ENCODE data around the gene HOXC6. TPM values are rescaled to one million over a fixed set of nuclear protein-coding genes. Genes with fewer than 3 reads are reported as not detected.
"Not testable (repeated sequence)": the region's sequence is repeated elsewhere in the genome, so short reads cannot be mapped to it uniquely, and the experiment has no call there.

HOXC6 gene
- total RNA-seq, 4 donors from 2014 or later = 0.48 TPM; not detected in 3

- Histone ChIP-seq H3K27ac (no peak overlapping the region), H3K27me3 (peaks cover 100% of the 10 kb centered on the region), H3K9me3 (no peaks in the 10 kb centered on the region), H3K36me3 (no peaks in the 10 kb centered on the region), H3K4me1 (no peaks in the 10 kb centered on the region), H3K4me3 (no peak overlapping the region)
- intact Hi-C loops (cut with DNase I; ENCODE audit: low total_unique reads) (no loop called here), in situ Hi-C loops (cut with MboI; ENCODE audit: low pct_ligation_motif_present in 1 of 4, low pct_unique_long_range_greater_than_20kb in 1 of 4, low sequenced_read_pairs in 3 of 4) (no loop called here)
- DNase-seq = no peak
- TF ChIP-seq EP300 (IDR thresholded peaks at IDR 0.05; ENCODE audit: low read depth) (no peak), POLR2AphosphoS5 (IDR thresholded peaks at IDR 0.05) (no peak), POLR2A (IDR thresholded peaks at IDR 0.05) (no peak)
- TF ChIP-seq, protein P1, sequence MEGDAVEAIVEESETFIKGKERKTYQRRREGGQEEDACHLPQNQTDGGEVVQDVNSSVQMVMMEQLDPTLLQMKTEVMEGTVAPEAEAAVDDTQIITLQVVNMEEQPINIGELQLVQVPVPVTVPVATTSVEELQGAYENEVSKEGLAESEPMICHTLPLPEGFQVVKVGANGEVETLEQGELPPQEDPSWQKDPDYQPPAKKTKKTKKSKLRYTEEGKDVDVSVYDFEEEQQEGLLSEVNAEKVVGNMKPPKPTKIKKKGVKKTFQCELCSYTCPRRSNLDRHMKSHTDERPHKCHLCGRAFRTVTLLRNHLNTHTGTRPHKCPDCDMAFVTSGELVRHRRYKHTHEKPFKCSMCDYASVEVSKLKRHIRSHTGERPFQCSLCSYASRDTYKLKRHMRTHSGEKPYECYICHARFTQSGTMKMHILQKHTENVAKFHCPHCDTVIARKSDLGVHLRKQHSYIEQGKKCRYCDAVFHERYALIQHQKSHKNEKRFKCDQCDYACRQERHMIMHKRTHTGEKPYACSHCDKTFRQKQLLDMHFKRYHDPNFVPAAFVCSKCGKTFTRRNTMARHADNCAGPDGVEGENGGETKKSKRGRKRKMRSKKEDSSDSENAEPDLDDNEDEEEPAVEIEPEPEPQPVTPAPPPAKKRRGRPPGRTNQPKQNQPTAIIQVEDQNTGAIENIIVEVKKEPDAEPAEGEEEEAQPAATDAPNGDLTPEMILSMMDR (IDR thresholded peaks at IDR 0.05) = no peak
- WGBS, 2 donors (ENCODE audit: low coverage in 1 of 2) = 50 to 69% methylated on average over 1 to 2 of the region's 2 CpGs
Measured at GRCh38 chr12:54041097-54041690, 13.0 kb downstream of the HOXC6 start.

- H3K36me3 ChIP-seq; DNase-seq; intact Hi-C loops (cut with DNase I; ENCODE audit: low total_unique reads); H3K4me3 ChIP-seq; H3K4me1 ChIP-seq; H3K27ac ChIP-seq; H3K9me3 ChIP-seq; in situ Hi-C loops (cut with MboI; ENCODE audit: low pct_ligation_motif_present in 1 of 4, low pct_unique_long_range_greater_than_20kb in 1 of 4, low sequenced_read_pairs in 3 of 4): not testable (repeated sequence)
- WGBS, 2 donors (ENCODE audit: low coverage in 1 of 2) = 68 to 100% methylated on average over 3 to 6 of the region's 6 CpGs
- H3K27me3 ChIP-seq = peaks cover 100% of the 10 kb centered on the region
Measured at GRCh38 chr12:54042033-54042432, 13.8 kb downstream of the HOXC6 start.

DNA sequence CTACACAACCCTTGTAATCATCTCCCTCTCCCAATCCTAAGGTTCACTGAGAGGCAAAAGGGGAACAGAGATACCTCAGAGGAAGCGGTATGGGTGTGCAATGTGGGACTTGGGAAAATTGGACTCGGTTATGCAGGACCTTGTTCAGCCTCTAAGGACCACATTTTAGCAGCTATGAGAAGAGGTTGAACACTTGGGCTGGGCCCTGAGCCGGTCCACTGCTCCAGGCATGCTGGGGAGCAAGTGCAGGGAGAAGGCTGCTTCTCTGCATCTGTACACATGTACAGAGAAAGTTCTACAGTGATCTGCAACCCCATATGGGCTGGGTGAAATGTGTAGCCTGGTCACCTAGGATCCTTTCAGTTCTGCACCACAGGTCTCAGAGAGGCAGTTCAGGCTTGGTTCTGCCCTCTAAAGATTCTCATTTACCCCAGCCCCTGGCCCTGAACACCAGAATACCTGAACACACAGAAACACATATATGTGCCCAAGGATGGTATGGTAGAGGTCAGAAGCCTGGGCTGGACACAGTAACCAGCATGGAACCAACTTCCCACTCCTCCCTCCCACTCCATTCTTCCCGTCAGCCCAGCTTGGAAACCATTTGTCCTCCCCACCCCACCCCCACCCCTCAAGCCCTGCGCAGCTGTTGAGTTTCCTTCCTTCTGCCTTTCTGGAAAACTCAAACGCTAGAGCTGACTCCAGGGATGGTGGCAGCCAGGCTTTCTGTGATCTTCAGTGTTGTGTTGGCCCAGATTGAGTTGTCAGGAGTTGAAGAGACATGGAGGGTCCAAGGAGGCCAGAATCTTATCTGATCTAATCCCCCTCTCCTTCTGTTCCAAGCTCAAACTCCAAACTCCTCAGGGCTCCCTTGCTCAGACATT is 15.0 kb downstream of the HOXC6 start:
- intact Hi-C loops (cut with DNase I; ENCODE audit: low total_unique reads) (no loop called here), in situ Hi-C loops (cut with MboI; ENCODE audit: low pct_ligation_motif_present in 1 of 4, low pct_unique_long_range_greater_than_20kb in 1 of 4, low sequenced_read_pairs in 3 of 4) (no loop called here)
- TF ChIP-seq EP300 (IDR thresholded peaks at IDR 0.05; ENCODE audit: low read depth) (no peak), POLR2AphosphoS5 (IDR thresholded peaks at IDR 0.05) (no peak), POLR2A (IDR thresholded peaks at IDR 0.05) (no peak)
- TF ChIP-seq, protein P1 (IDR thresholded peaks at IDR 0.05) = no peak
- DNase-seq = no peak
- Histone ChIP-seq H3K36me3 (no peaks in the 10 kb centered on the region), H3K4me3 (no peak overlapping the region), H3K27ac (no peak overlapping the region), H3K9me3 (no peaks in the 10 kb centered on the region), H3K4me1 (peaks cover 0 to 11% (median 3%) of the 10 kb centered on the region in 4 donors), H3K27me3 (peaks cover 100% of the 10 kb centered on the region)
- WGBS, 2 donors (ENCODE audit: low coverage in 1 of 2) = 58 to 61% methylated on average over 2 to 6 of the region's 6 CpGs

- Histone ChIP-seq H3K9me3 (no peaks in the 10 kb centered on the region), H3K4me3 (no peak overlapping the region), H3K36me3 (no peaks in the 10 kb centered on the region), H3K27ac (no peak overlapping the region), H3K27me3 (peaks cover 100% of the 10 kb centered on the region), H3K4me1 (peaks cover 0 to 11% (median 3%) of the 10 kb centered on the region in 4 donors)
- intact Hi-C loops (cut with DNase I; ENCODE audit: low total_unique reads) = no loop called here
- WGBS, 2 donors (ENCODE audit: low coverage in 1 of 2) = 65 to 70% methylated on average over 2 to 5 of the region's 5 CpGs
- in situ Hi-C loops (cut with MboI; ENCODE audit: low pct_ligation_motif_present in 1 of 4, low pct_unique_long_range_greater_than_20kb in 1 of 4, low sequenced_read_pairs in 3 of 4) = no loop called here
- no peak for DNase-seq
- TF ChIP-seq, protein P1 (IDR thresholded peaks at IDR 0.05) = no peak
- TF ChIP-seq POLR2AphosphoS5 (IDR thresholded peaks at IDR 0.05) (no peak), POLR2A (IDR thresholded peaks at IDR 0.05) (no peak), EP300 (IDR thresholded peaks at IDR 0.05; ENCODE audit: low read depth) (no peak)
Measured at GRCh38 chr12:54044425-54045103, 16.3 kb downstream of the HOXC6 start.
